Ascending aorta (tissue), 2 donors: ENCODE results near the gene CEP63. TPM values are rescaled to one million over a fixed set of nuclear protein-coding genes. Genes with fewer than 3 reads are reported as not detected.

Source experiments
- DNase-seq, 2 donors: peaks; one replicate each; pipeline ENCODE4 v3.0.0-alpha.2; 2019; ENCODE audit warnings: low spot score in 2 of 2
- H3K27ac ChIP-seq, 2 donors: fragments of 200-600 bp; sonication (generic); one replicate each; pipeline ENCODE4 v1.5.1; 2016 to 2017; ENCODE audit warnings: mild to moderate bottlenecking in 1 of 2
- H3K27me3 ChIP-seq: fragments of 200-600 bp; sonication (generic); one replicate; pipeline ENCODE4 v1.5.1; 2017
- H3K36me3 ChIP-seq, 2 donors: fragments of 200-600 bp; sonication (generic); one replicate each; pipeline ENCODE4 v1.5.1; 2016
- H3K4me1 ChIP-seq, 2 donors: fragments of 200-600 bp; sonication (generic); one replicate each; pipeline ENCODE4 v1.5.1; 2016 to 2017; ENCODE audit warnings: mild to moderate bottlenecking in 1 of 2
- H3K4me3 ChIP-seq, 2 donors: fragments of 200-600 bp; sonication (generic); one replicate each; pipeline ENCODE4 v1.5.1; 2016 to 2017; ENCODE audit warnings: mild to moderate bottlenecking in 1 of 2
- H3K9me3 ChIP-seq, 2 donors: fragments of 200-600 bp; sonication (generic); one replicate each; pipeline ENCODE4 v1.5.1; 2016
- CTCF ChIP-seq, 3 experiments: fragments of 200-600 bp in 2 of 3; fragments of 450-650 bp in 1 of 3; sonication (generic) in 2 of 3; IDR thresholded peaks; one replicate each; pipeline ENCODE4 v1.5.1; 2016 to 2019; ENCODE audit warnings: antibody characterized with exemption in 3 of 3, mild to moderate bottlenecking in 1 of 3, moderate library complexity in 1 of 3
- intact Hi-C: fragments of 100-400 bp; cut with DNase I; formaldehyde crosslinking; loops from one replicate; pipeline ENCODE4 v1.15.1; 2023
- total RNA-seq: library from RNA; depleted of rRNA; stranded (reverse); fragments of >200 nt; gene quantifications from one replicate; pipeline ENCODE4 v1.1.0, GENCODE V29; 2016

Gene CEP63
- total RNA-seq, 1 donor from 2014 or later: 5.3 TPM

DNA sequence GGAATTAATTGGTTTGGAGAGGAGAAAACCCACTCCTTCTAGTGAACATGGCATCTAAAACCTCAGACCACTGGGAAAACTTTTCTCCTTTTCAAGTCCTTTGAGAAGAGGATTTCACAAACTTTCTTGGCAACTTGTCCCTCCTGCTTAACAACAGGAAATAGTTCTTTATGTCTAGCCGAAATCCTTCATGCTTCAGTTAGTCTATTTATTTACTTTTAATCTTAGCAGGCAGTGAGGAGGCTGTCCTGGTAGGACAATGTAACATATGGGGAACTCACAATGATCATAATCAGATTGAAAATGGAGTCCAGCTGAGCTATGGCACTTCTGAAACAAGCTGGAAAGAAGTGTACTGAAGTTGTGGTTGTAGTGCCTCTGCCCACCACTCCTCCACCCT is 114.3 kb downstream of the CEP63 start:
- Histone ChIP-seq H3K9me3 (no peaks in the 10 kb centered on the region), H3K4me1 (no peaks in the 10 kb centered on the region), H3K27me3 (no peaks in the 10 kb centered on the region), H3K27ac (no peak overlapping the region), H3K4me3 (no peak overlapping the region), H3K36me3 (no peaks in the 10 kb centered on the region)
- intact Hi-C loops: loop anchor here (1.0 to 5.0 kb wide), 4 partner anchors 77 to 1295 kb away; no protein-coding TSS in a partner anchor
- no peak for DNase-seq
- TF ChIP-seq CTCF (IDR thresholded peaks at IDR 0.05): no peak

GRCh38 chr3:134600685-134601463 is 115.0 kb downstream of the CEP63 start:
- peak in 1 of 2 donors; percentile 68 for DNase-seq
- Histone ChIP-seq H3K4me3 (no peak overlapping the region), H3K4me1 (no peaks in the 10 kb centered on the region), H3K27me3 (no peaks in the 10 kb centered on the region), H3K27ac (no peak overlapping the region), H3K9me3 (no peaks in the 10 kb centered on the region), H3K36me3 (no peaks in the 10 kb centered on the region)
- TF ChIP-seq CTCF (IDR thresholded peaks at IDR 0.05): peak; percentile 75 to 99 (median 99)
- intact Hi-C loops: loop anchor here (1.0 to 5.0 kb wide), 4 partner anchors 76 to 1294 kb away; no protein-coding TSS in a partner anchor

DNA sequence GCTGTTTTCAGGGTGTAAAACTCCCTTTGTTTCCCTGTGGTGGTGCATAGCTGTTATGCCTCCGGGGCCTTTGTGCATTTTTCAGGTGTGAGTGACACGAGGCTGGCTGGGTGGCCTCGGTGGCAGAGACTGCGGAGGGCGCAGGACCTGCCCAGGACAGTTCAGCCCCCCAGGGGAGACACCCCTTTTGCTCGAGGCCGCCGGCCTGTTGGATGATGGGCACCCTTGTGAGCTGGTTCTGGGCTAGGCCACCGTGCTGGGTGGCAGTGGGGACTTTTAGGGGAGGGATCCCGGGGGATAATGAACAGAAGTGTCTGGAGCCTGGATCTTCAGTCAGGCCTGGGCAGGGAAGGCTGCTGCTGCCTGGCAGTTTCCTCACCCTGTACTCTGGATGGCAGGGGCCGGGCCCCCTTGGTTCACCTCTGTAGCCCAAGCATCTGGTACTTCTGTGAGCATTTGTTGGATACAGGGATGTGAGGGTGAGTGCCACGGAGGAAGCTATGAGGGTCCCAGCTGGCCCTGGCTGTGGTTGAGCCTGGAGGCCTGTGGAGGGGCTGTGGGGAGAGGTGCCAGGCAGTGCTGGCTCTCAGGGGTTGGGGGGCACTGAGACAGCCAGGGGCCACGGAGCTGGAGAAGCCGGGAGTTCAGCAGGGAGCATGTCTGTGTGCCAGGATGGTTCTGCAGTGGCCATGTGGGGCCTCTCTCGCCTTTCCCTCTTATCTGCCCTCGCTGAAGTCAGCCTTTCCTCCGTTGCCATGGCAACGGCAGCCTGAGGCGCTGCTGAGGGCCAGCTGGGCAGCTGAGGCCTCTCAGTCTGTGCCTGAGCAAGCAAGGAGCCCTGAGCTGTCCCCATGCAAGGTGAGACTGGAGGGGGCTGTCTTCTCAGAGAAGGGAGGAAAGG is 115.9 kb downstream of the CEP63 start:
- Histone ChIP-seq H3K27me3 (no peaks in the 10 kb centered on the region), H3K4me3 (no peak overlapping the region), H3K36me3 (no peaks in the 10 kb centered on the region), H3K9me3 (no peaks in the 10 kb centered on the region), H3K4me1 (no peaks in the 10 kb centered on the region), H3K27ac (no peak overlapping the region)
- intact Hi-C loops: loop anchor here (2.0 to 5.0 kb wide), 3 partner anchors 155 to 1293 kb away; no protein-coding TSS in a partner anchor
- TF ChIP-seq CTCF (IDR thresholded peaks at IDR 0.05): no peak
- DNase-seq: peak in 1 of 2 donors; percentile 54

- no peaks in the 10 kb centered on the region for H3K36me3 ChIP-seq
- no peaks in the 10 kb centered on the region for H3K4me1 ChIP-seq
- no peak overlapping the region for H3K4me3 ChIP-seq
- H3K9me3 ChIP-seq: no peaks in the 10 kb centered on the region
- H3K27me3 ChIP-seq: no peaks in the 10 kb centered on the region
- intact Hi-C loops: loop anchor here (5.0 kb wide), 1 partner anchor 190 kb away; no protein-coding TSS in a partner anchor
- H3K27ac ChIP-seq: no peak overlapping the region
- no peak for TF ChIP-seq CTCF (IDR thresholded peaks at IDR 0.05)
- peak in 1 of 2 donors; percentile 54 for DNase-seq
Measured at GRCh38 chr3:134602440-134602814, 116.6 kb downstream of the CEP63 start.

- intact Hi-C loops: loop anchor here (5.0 kb wide), 1 partner anchor 189 kb away; no protein-coding TSS in a partner anchor
- TF ChIP-seq CTCF (IDR thresholded peaks at IDR 0.05): no peak
Measured at GRCh38 chr3:134603480-134603879, 117.6 kb downstream of the CEP63 start.

More at GRCh38 chr3:134603480-134603879, 117.6 kb downstream of the CEP63 start:
- Histone ChIP-seq H3K36me3 (no peaks in the 10 kb centered on the region), H3K27me3 (no peaks in the 10 kb centered on the region), H3K27ac (no peak overlapping the region), H3K9me3 (no peaks in the 10 kb centered on the region), H3K4me1 (no peaks in the 10 kb centered on the region), H3K4me3 (no peak overlapping the region)
- DNase-seq: peak in 1 of 2 donors; percentile 58
